Measurements from ENCODE around the gene LBX2.
"Not testable (repeated sequence)": the region's sequence is repeated elsewhere in the genome, so short reads cannot be mapped to it uniquely, and the experiment has no call there.

LBX2 gene

GRCh38 chr2:74486141-74486540 is 13.3 kb downstream of the LBX2 start:
- DNase-seq (ENCODE audit: low read depth in 2 of 3, low spot score in 1 of 3) = no peak

- DNase-seq (ENCODE audit: low read depth in 2 of 3, low spot score in 1 of 3) = not testable (repeated sequence)
These were observed 15.7 kb downstream of the LBX2 start for GRCh38 chr2:74483675-74484164.

GRCh38 chr2:74482801-74483674 is 16.4 kb downstream of the LBX2 start, which contains the start of the genes CCDC142 and TTC31:
CCDC142 (minus strand) TSS chr2:74482998; CDS start chr2:74482837, 161 bp downstream.
TTC31 (plus strand) TSS chr2:74483081; CDS start chr2:74483096, 15 bp downstream.
- peak; percentile 88 to 89 (median 89) for DNase-seq (ENCODE audit: low read depth in 2 of 3, low spot score in 1 of 3)

- DNase-seq (ENCODE audit: low read depth in 2 of 3, low spot score in 1 of 3) = no peak
These were observed 17.2 kb downstream of the LBX2 start for GRCh38 chr2:74481961-74482800.

- no peak for DNase-seq (ENCODE audit: low read depth in 2 of 3, low spot score in 1 of 3)
These were observed 18.0 kb downstream of the LBX2 start for GRCh38 chr2:74481431-74481830.

GRCh38 chr2:74474899-74475298 is 24.5 kb downstream of the LBX2 start:
- DNase-seq (ENCODE audit: low read depth in 2 of 3, low spot score in 1 of 3) = no peak

GRCh38 chr2:74474481-74474880 is 24.9 kb downstream of the LBX2 start:
- no peak for DNase-seq (ENCODE audit: low read depth in 2 of 3, low spot score in 1 of 3)

- no peak for DNase-seq (ENCODE audit: low read depth in 2 of 3, low spot score in 1 of 3)
These were observed 26.5 kb downstream of the LBX2 start for GRCh38 chr2:74472945-74473258.

GRCh38 chr2:74472086-74472944 is 27.1 kb downstream of the LBX2 start, which contains the start of gene MRPL53:
MRPL53 (minus strand) TSS chr2:74472680; CDS start chr2:74472660, 20 bp downstream.
- DNase-seq (ENCODE audit: low read depth in 2 of 3, low spot score in 1 of 3) = peak; percentile 90 to 94 (median 92)

- DNase-seq (ENCODE audit: low read depth in 2 of 3, low spot score in 1 of 3) = no peak
These were observed 27.9 kb downstream of the LBX2 start for GRCh38 chr2:74471332-74472065.

- not testable (repeated sequence) for DNase-seq (ENCODE audit: low read depth in 2 of 3, low spot score in 1 of 3)
These were observed 28.7 kb downstream of the LBX2 start for GRCh38 chr2:74470742-74471141.

- no peak for DNase-seq (ENCODE audit: low read depth in 2 of 3, low spot score in 1 of 3)
These were observed 35.0 kb downstream of the LBX2 start for GRCh38 chr2:74464406-74464805.

GRCh38 chr2:74462786-74463105 is 36.7 kb downstream of the LBX2 start:
- DNase-seq (ENCODE audit: low read depth in 2 of 3, low spot score in 1 of 3) = no peak

GRCh38 chr2:74462054-74462785 is 37.2 kb downstream of the LBX2 start:
- DNase-seq (ENCODE audit: low read depth in 2 of 3, low spot score in 1 of 3) = no peak

- no peak for DNase-seq (ENCODE audit: low read depth in 2 of 3, low spot score in 1 of 3)
These were observed 38.0 kb downstream of the LBX2 start for GRCh38 chr2:74461187-74462053.

- not testable (repeated sequence) for DNase-seq (ENCODE audit: low read depth in 2 of 3, low spot score in 1 of 3)
These were observed 39.2 kb downstream of the LBX2 start for GRCh38 chr2:74460187-74460586.

- DNase-seq (ENCODE audit: low read depth in 2 of 3, low spot score in 1 of 3) = not testable (repeated sequence)
These were observed 39.8 kb downstream of the LBX2 start for GRCh38 chr2:74459503-74460118.

- no peak for DNase-seq (ENCODE audit: low read depth in 2 of 3, low spot score in 1 of 3)
These were observed 40.5 kb downstream of the LBX2 start for GRCh38 chr2:74458938-74459363.
